Endothelial cell of umbilical vein (primary cell): ENCODE measurements around the gene IFT57. TPM values are rescaled to one million over a fixed set of nuclear protein-coding genes. Genes with fewer than 3 reads are reported as not detected.

Source experiments
- Bru-seq: library from RNA; stranded (reverse); fragments of 400-500 nt; gene quantifications from one replicate; lab custom pipeline; 2021; lab: Mats Ljungman, UMichigan
- BruChase-seq, 2 experiments: library from RNA; stranded (reverse); fragments of 400-500 nt; gene quantifications; one replicate each; lab custom pipeline; 2021; lab: Mats Ljungman, UMichigan
- BruUV-seq: library from RNA; stranded (reverse); fragments of 400-500 nt; replicated peaks from 2 replicates; lab custom pipeline; 2021; lab: Mats Ljungman, UMichigan
- CTCF ChIA-PET: fragments of 300-600, 350-600 bp; sonication (Branson Sonifier 250); formaldehyde crosslinking; loops from one replicate; lab custom pipeline; 2021; ENCODE audit warnings: antibody characterized with exemption, inconsistent platforms; lab: Charles Lee
- POLR2A ChIA-PET: fragments of 300-600, 350-600 bp; sonication (Branson Sonifier 250); formaldehyde crosslinking; loops from one replicate; lab custom pipeline; 2021; ENCODE audit warnings: antibody characterized with exemption, inconsistent platforms; lab: Charles Lee
- DNase-seq: peaks from one replicate; pipeline ENCODE4 v3.0.0-alpha.2; 2011; ENCODE audit warnings: low read depth, low spot score
- FAIRE-seq: peaks from 2 replicates; lab custom pipeline; 2011; peaks lifted over from hg19 to GRCh38; lab: Jason Lieb, UNC
- H2AFZ ChIP-seq: 2 replicates; pipeline ENCODE4 v1.6.0; 2012; ENCODE audit warnings: low read depth, low read length, control low read depth, inconsistent platforms
- H3K27ac ChIP-seq: 2 replicates; pipeline ENCODE4 v1.5.1; 2011; ENCODE audit warnings: low read depth, mild to moderate bottlenecking, control low read depth, low read length, moderate library complexity; ENCODE audit not compliant: insufficient read depth
- H3K27me3 ChIP-seq, 2 experiments: 2 replicates each; pipeline versions ENCODE4 v1.6.0 to v1.6.1; 2011; ENCODE audit warnings: low read length in 2 of 2, mixed read lengths in 1 of 2; ENCODE audit not compliant: control insufficient read depth in 2 of 2, insufficient read depth in 2 of 2
- H3K36me3 ChIP-seq, 2 experiments: 2 replicates in 1 of 2; 3 replicates in 1 of 2; pipeline ENCODE4 v1.5.1; 2011; ENCODE audit warnings: low read length in 2 of 2, mild to moderate bottlenecking in 1 of 2, moderate library complexity in 1 of 2; ENCODE audit not compliant: control insufficient read depth in 2 of 2, insufficient read depth in 2 of 2; ENCODE audit errors: extremely low read depth in 1 of 2
- H3K4me1 ChIP-seq: 3 replicates; pipeline ENCODE4 v1.5.1; 2011; ENCODE audit warnings: mild to moderate bottlenecking, low read length; ENCODE audit not compliant: control insufficient read depth, insufficient read depth; ENCODE audit errors: extremely low read depth
- H3K4me2 ChIP-seq: 2 replicates; pipeline ENCODE4 v1.6.1; 2011; ENCODE audit warnings: low read length, control low read depth, mixed read lengths; ENCODE audit not compliant: insufficient read depth
- H3K4me3 ChIP-seq, 3 experiments: fragments of 200-600 bp in 1 of 3; sonication (generic), shearing (Covaris generic) in 1 of 3; replicated peaks in 1 of 3; 2 replicates each; pipeline ENCODE4 v1.5.1; 2011 to 2016; ENCODE audit warnings: control low read depth in 3 of 3, low read length in 3 of 3, mild to moderate bottlenecking in 2 of 3, inconsistent platforms in 1 of 3, low read depth in 1 of 3, moderate library complexity in 1 of 3; ENCODE audit not compliant: insufficient read depth in 1 of 3
- H3K79me2 ChIP-seq: 2 replicates; pipeline ENCODE4 v1.6.0; 2012; ENCODE audit warnings: low read length, inconsistent platforms; ENCODE audit not compliant: control insufficient read depth, insufficient read depth
- H3K9ac ChIP-seq: replicated peaks from 2 replicates; pipeline ENCODE3; 2011; ENCODE audit warnings: low read length, control low read depth; ENCODE audit not compliant: insufficient read depth; ENCODE audit errors: extremely low read depth
- H3K9me1 ChIP-seq: replicated peaks from 3 replicates; pipeline ENCODE4 v1.6.0; 2011; ENCODE audit warnings: mild to moderate bottlenecking, low read length; ENCODE audit not compliant: control insufficient read depth, insufficient read depth; ENCODE audit errors: extremely low read depth
- H3K9me3 ChIP-seq: replicated peaks from 2 replicates; pipeline ENCODE4 v1.5.1; 2012; ENCODE audit warnings: low read length, inconsistent platforms; ENCODE audit not compliant: control insufficient read depth, insufficient read depth
- H4K20me1 ChIP-seq: replicated peaks from 2 replicates; pipeline ENCODE3; 2011; ENCODE audit warnings: mild to moderate bottlenecking, low read length; ENCODE audit not compliant: control insufficient read depth, insufficient read depth; ENCODE audit errors: extremely low read depth
- CTCF ChIP-seq, 2 donors: IDR thresholded peaks; 1 replicate in 1 of 2; 2 replicates in 1 of 2; pipeline ENCODE4 v1.5.1; 2011; ENCODE audit warnings: low read length in 2 of 2, mild to moderate bottlenecking in 2 of 2, moderate library complexity in 2 of 2, control low read depth in 1 of 2, inconsistent platforms in 1 of 2, low read depth in 1 of 2; ENCODE audit not compliant: insufficient read depth in 1 of 2; ENCODE audit errors: extremely low read depth in 1 of 2
- EZH2 ChIP-seq: IDR thresholded peaks from 2 replicates; pipeline ENCODE4 v1.6.1; 2012; ENCODE audit warnings: borderline replicate concordance, low read depth, mild to moderate bottlenecking, moderate library complexity, low read length, inconsistent platforms; ENCODE audit not compliant: severe bottlenecking
- FOS ChIP-seq: IDR thresholded peaks from 2 replicates; pipeline ENCODE4 v1.6.1; 2011; ENCODE audit warnings: mild to moderate bottlenecking, low read length, moderate library complexity, borderline replicate concordance; ENCODE audit not compliant: insufficient read depth
- GATA2 ChIP-seq: IDR thresholded peaks from 2 replicates; pipeline ENCODE4 v1.7.0; 2011; ENCODE audit warnings: low read depth, mild to moderate bottlenecking, moderate library complexity, mixed read lengths, low read length; ENCODE audit not compliant: insufficient read length, insufficient read depth
- JUN ChIP-seq: IDR thresholded peaks from 2 replicates; pipeline ENCODE4 v1.6.1; 2011; ENCODE audit warnings: borderline replicate concordance, low read depth; ENCODE audit not compliant: insufficient read length, insufficient read depth
- MAX ChIP-seq: IDR thresholded peaks from 2 replicates; pipeline ENCODE4 v1.6.1; 2011; ENCODE audit not compliant: insufficient read depth, insufficient read length
- MYC ChIP-seq: IDR thresholded peaks from one replicate; pipeline ENCODE4 v1.6.1; 2011; ENCODE audit warnings: mild to moderate bottlenecking, low read depth, low read length
- POLR2A ChIP-seq: IDR thresholded peaks from 2 replicates; pipeline ENCODE4 v1.6.1; 2012; ENCODE audit warnings: low read depth, mild to moderate bottlenecking, control low read depth, low read length
- POLR2AphosphoS5 ChIP-seq: IDR thresholded peaks from 2 replicates; pipeline ENCODE4 v1.6.1; 2012; ENCODE audit warnings: low read depth, mild to moderate bottlenecking, control low read depth, low read length, moderate library complexity; ENCODE audit not compliant: insufficient read depth
- dilution Hi-C: fragments of 300-500 bp; cut with MboI; formaldehyde crosslinking; loops from one replicate; pipeline ENCODE4 v1.15.0; 2019; ENCODE audit warnings: low sequenced_read_pairs; ENCODE audit not compliant: extremely low pct_ligation_motif_present
- intact Hi-C: fragments of 100-400 bp; cut with micrococcal nuclease; formaldehyde crosslinking; loops from one replicate; pipeline ENCODE4 v1.10.0; 2022
- long read RNA-seq: library from polyadenylated mRNA; stranded (forward); transcript quantifications from one replicate; pipeline ENCODE4 v2.0.0, GENCODE V29; 2021
- polyA minus RNA-seq, 3 experiments: library from RNA; depleted of rRNA, polyadenylated mRNA; stranded (reverse); fragments of >200 nt; gene quantifications; 1 replicate in 1 of 3; 2 replicates in 2 of 3; pipeline ENCODE4 v1.2.3, GENCODE V29; 2011
- polyA plus RNA-seq, 4 experiments: library from polyadenylated mRNA; depleted of rRNA in 3 of 4; stranded (reverse) in 3 of 4; unstranded in 1 of 4; fragments of >200 nt; gene quantifications; 2 replicates each; pipeline versions ENCODE4 v1.2.1 to v1.2.3, GENCODE V29; 2011 to 2012; ENCODE audit warnings: missing spikeins in 1 of 4
- total RNA-seq: library from RNA; stranded (reverse); gene quantifications from 2 replicates; pipeline ENCODE4 v1.2.3, GENCODE V29; 2021

The IFT57 gene
- 23.4 and 25.1 TPM in 2 replicates for total RNA-seq
- polyA plus RNA-seq: 13.7 and 15.2 TPM in 2 replicates
- 18.3 and 24.6 TPM in 2 replicates for polyA plus RNA-seq (2011; cell fraction: cytosol; rRNA removed)
- polyA plus RNA-seq (2011; cell fraction: nucleus; rRNA removed): 22.8 and 23.5 TPM in 2 replicates
- 21.1 and 21.6 TPM in 2 replicates for polyA plus RNA-seq (2012)
- polyA minus RNA-seq: 25.7 and 27.1 TPM in 2 replicates
- not detected for polyA minus RNA-seq (2011; cell fraction: cytosol; rRNA and poly(A)+ RNA removed)
- polyA minus RNA-seq (2011; cell fraction: nucleus; rRNA and poly(A)+ RNA removed): 19.8 and 22.0 TPM in 2 replicates
- percentile 61 among the genes with signal in this experiment for Bru-seq, nascent RNA
- BruChase-seq, experiment 1, labeled RNA remaining after a 6-hour chase: percentile 56 among the genes with signal in this experiment
- percentile 51 among the genes with signal in this experiment for BruChase-seq, experiment 2, labeled RNA remaining after a 2-hour chase
- long read RNA-seq, transcript IFT57-201 (11 exons, 3,203 nt): major isoform, 82 of 86 reads
- long read RNA-seq, partial matches to known transcripts: 0 of 86 reads
- long read RNA-seq, other reads (novel, unspliced or antisense): 4 of 86 reads

GRCh38 chr3:108221911-108222852, at the start of gene IFT57:
IFT57 (minus strand) TSS chr3:108222424; CDS start chr3:108222322, 102 bp downstream.
- TF ChIP-seq CTCF (IDR thresholded peaks at IDR 0.05; ENCODE audit: extremely low read depth in 1 of 2, insufficient read depth in 1 of 2, low read depth in 1 of 2, low read length in 2 of 2) (no peak), FOS (no peak), MAX (peak; percentile 23), POLR2A (peak; percentile 36), MYC (no peak), JUN (peak; percentile 93), EZH2 (no peak), GATA2 (no peak), POLR2AphosphoS5 (no peak)
- Histone ChIP-seq H3K27me3 (no peaks in the 10 kb centered on the region), H3K9me1 (no peaks in the 10 kb centered on the region), H2AFZ (peak within 1 kb of the TSS; percentile 90), H3K9ac (peak within 1 kb of the TSS; percentile 92), H4K20me1 (no peaks in the 10 kb centered on the region), H3K4me3 (peak within 1 kb of the TSS; percentile 66 to 87 (median 82)), H3K4me2 (peak within 1 kb of the TSS; percentile 92), H3K36me3 (no peaks in the 10 kb centered on the region), H3K79me2 (peaks cover 3% of the 10 kb centered on the region), H3K9me3 (no peaks in the 10 kb centered on the region), H3K4me1 (peaks cover 21% of the 10 kb centered on the region), H3K27ac (peak within 1 kb of the TSS; percentile 68)
- ChIA-PET CTCF (interaction anchor here (0.9 to 2.5 kb wide), 6 partner anchors 15 to 294 kb away, joined by 3 to 16 read pairs (median 4); no protein-coding TSS in a partner anchor), POLR2A (no interaction called here)
- FAIRE-seq (peak; percentile 97), DNase-seq (peak; percentile 99)
- TSS peak; percentile 51 for BruUV-seq
- dilution Hi-C loops (no loop called here), intact Hi-C loops (loop anchor here (1.0 to 10.0 kb wide), 7 partner anchors 62 to 987 kb away; partner anchors contain the start of genes CD47, CIP2A and DZIP3)
